Hematopoietic multipotent progenitor cell treated with erythropoietin and hydrocortisone succinate and interleukin-3 and kit ligand, for 8 days (in vitro differentiated cells): Measurements from ENCODE around the gene ZNF189.
A peak's percentile ranks its signal among the peaks of the same experiment; 100 is the strongest.

Source experiments
- DNase-seq: peaks from one replicate; pipeline ENCODE4 v3.0.0-alpha.2; 2015

Gene ZNF189

GRCh38 chr9:101398068-101398929, at the start of gene ZNF189, which contains the start of gene MRPL50:
Gene ZNF189 (plus strand): TSS chr9:101398851. CDS start chr9:101399157, 306 bp downstream.
Gene MRPL50 (minus strand): TSS chr9:101398618. CDS start chr9:101398592, 26 bp downstream.
- peak; percentile 99 for DNase-seq

DNA sequence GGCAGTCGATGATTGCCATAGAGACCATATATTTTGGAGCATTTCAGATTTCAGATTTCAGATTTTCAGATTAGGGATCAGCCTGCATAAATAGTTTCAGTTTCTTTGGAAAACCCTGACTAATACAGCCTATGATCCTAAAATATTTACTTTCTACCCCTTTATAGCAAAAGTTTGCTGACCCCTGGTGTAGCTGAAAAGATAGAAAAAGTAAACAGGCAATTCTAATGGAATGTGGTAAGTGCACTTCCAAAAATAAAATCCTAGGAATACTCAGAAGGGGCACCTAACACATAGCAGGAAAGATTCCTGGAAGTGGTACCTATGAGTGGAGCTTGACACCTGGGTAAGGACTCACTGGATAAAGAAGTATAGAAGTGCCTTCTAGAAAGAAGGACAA, 48.4 kb upstream of the ZNF189 start:
- no peak for DNase-seq

- DNase-seq: no peak
Measured at GRCh38 chr9:101352892-101353463, 45.7 kb upstream of the ZNF189 start.

DNA sequence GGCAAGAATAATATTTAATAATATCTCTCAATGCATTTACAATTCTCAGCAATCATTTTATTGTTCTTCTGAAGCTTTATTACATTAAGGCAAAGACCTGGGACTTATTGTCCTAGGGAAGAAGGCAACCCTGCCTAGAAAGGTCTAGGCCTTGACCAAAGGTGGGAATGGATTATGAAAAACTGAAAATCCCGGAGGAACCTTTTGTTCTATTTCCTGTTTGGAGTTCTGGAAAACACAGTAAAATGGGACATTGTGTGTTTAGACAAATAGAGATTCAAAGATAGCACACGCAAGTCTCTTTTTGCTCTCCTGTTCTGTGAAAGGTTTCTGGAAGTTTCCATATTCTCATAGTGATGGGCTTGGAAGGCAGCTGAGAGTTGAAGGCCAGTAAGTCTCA, 45.0 kb upstream of the ZNF189 start:
- no peak for DNase-seq

DNA sequence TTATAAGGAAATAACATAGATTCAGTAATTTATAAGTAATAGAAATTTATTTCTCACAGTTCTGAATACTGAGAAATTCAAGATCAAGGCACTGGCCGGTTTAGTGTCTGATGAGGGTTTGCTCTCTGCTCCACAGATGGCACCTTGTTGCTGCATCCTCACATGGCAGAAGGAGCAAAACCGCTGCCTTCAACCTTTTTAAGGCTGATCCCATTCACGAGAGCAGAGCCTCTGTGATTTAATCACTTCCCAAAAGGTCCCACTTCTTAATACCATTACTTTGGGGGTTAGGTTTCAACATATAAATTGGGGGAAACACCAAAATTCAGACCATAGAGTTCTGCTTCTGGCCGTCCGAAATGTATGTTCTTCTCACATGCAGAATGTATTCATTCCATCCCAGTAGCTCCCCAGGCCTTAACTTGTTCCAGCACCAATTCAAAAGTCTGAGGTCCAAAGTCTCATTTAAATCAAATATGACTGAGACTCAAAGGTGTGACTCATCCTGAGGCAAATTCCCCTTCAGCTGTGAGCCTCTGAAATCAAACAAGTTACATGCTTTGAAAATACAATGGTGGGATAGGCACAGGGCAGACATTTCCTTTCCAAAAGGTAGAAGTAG, 44.4 kb upstream of the ZNF189 start:
- no peak for DNase-seq

GRCh38 chr9:101354765-101355708, 43.6 kb upstream of the ZNF189 start:
- DNase-seq: no peak

GRCh38 chr9:101356619-101357018, 42.0 kb upstream of the ZNF189 start:
- DNase-seq: no peak

DNA sequence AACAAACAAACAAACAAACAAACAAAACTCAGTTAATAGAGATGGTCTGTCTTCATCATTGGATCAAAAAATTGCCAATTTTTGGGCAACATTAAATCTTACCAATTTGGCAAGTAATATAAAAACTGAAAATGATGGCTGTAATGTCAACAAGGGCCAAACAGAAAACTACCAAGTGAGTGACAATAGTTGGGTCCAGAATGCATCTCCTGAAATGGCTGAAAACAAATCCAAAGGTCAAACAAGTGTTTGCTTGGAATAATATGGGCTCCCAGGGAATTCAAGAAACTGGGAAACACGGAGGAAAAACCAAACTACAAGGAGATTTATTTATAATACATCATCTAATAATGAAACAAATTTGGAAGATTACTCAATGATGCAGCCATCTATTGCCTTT, 39.0 kb upstream of the ZNF189 start:
- no peak for DNase-seq

DNA sequence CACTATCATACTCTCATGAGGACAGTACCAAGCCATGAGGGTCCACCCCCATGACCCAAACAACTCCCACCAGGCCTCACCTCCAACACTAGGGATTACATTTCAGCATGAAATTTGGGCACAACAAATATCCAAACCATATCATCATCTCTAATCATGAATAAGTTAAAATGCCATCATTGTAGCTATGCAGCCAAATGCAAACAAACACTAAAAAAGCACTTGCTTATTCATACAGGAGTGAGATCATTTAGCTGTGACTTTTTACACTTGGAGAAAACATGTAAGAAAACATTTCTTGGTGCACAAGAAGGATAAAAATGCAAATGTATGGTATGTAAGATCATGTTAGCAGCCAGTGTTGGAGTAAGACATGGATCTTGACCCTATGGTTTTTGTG, 38.0 kb upstream of the ZNF189 start:
- no peak for DNase-seq

DNA sequence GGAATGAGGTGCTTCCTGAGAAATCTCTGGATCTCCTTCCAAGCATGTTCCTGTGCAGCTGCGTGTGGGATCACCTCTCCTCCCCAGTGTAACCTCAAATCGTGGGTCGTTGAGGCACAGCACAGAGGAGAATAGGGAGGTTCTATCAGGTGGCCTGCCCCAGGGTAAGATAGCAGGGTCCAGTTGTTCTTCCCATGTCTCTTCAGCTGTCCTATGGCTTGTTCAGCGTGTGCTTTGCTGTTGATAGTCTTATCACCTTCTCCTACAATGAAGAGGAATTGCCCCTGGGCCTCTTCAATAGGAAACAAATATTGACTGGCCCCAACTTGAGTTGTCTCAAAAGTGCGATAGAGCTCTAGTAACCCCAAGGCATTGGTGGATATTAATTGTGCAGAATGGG, 36.2 kb upstream of the ZNF189 start:
- DNase-seq: peak; percentile 17

DNA sequence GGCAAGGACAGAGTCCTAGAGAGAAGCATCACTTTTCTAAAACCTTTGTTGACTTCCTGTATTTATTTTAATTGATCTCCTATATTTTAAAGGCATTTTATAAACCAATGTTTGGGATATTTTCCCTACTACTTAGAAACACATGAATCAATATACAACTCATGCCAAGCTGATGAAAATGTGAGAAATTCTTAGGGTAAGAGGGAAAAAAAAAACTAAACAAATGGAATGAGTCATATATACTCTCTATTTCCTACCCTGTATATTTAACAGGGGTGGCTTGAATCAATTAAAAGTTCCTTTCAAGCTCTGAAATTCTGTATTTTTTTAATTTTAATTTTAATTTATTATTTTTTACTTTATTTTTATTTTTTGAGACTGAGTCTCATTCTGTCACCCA, 33.5 kb upstream of the ZNF189 start:
- DNase-seq: no peak

DNA sequence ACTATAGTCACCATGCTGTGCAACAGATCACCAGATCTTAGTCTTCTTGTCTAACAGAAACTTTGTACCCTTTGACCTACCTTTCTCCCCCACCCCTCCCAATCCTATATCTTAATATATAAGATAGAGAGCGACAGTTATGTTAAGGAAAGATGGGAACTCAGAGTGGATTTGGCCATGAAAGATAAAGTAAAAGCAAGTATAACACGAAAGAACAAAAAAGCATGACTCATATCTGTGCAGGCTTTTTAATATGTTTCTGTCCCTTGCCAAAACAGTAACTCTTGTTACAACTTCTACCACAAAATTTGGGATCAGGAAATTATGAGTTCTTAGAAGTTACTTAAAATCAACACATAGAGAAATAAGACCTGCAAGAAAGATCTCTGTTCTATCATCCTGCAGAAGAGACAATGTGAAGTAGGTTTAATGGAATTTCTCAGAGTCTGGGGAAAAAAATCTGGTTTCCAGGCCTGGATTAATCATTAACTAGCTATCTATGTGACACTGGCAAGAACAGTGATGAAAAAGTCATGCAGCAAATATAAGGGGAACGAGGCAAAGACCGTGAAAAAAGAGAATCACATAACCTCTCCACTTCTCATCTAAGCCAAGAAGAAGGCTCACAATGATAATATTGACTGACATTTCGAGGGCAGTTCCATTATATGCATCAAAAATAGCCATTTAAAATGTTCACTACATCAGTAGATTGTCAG, 32.5 kb upstream of the ZNF189 start:
- peak; percentile 62 for DNase-seq

- DNase-seq: no peak
Measured at GRCh38 chr9:101367323-101367722, 31.3 kb upstream of the ZNF189 start.

DNA sequence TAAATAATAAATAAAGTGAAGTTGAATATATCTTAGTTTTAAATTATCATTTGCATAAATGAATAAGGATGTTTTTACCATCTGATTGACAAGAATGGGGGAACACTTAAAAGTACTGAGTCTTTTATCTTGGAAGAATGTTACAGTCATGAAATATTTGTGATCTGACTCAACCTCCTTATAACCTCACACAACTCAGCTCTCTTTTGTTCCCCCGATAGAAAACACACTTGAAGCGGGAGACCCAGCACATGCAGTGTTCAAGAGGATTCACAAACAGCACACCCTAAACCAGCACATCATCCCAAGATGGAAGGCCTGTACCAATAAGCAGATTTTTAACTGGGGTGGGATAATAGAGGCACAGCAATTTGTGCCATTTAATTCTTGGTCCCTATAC, 29.4 kb upstream of the ZNF189 start:
- DNase-seq: no peak

- no peak for DNase-seq
Measured at GRCh38 chr9:101369884-101370531, 28.6 kb upstream of the ZNF189 start.

DNA sequence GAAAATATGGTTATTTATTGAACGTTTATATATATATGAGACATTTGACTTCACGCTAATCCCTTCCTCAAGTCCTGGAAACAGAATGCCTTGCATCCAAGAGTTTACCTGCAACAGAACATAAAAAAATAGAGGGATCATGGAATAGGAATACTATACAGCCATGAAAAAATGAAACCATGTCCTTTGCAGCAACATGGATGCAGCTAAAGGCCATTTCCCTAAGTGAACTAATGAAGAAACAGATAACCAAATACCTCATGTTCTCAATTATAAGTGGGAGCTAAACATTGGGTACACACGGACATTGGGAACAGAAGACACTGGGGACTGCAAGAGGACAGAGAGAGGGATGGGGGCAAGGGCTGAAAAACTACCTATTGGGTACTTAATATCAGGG, 26.8 kb upstream of the ZNF189 start:
- no peak for DNase-seq

GRCh38 chr9:101372327-101373118, 26.1 kb upstream of the ZNF189 start:
- DNase-seq: peak; percentile 72

GRCh38 chr9:101375546-101375945, 23.1 kb upstream of the ZNF189 start:
- no peak for DNase-seq

GRCh38 chr9:101376111-101376848, 22.4 kb upstream of the ZNF189 start:
- DNase-seq: no peak

GRCh38 chr9:101380295-101380694, 18.4 kb upstream of the ZNF189 start:
- DNase-seq: no peak
